ENCODE results near the gene KRT76.

DNA sequence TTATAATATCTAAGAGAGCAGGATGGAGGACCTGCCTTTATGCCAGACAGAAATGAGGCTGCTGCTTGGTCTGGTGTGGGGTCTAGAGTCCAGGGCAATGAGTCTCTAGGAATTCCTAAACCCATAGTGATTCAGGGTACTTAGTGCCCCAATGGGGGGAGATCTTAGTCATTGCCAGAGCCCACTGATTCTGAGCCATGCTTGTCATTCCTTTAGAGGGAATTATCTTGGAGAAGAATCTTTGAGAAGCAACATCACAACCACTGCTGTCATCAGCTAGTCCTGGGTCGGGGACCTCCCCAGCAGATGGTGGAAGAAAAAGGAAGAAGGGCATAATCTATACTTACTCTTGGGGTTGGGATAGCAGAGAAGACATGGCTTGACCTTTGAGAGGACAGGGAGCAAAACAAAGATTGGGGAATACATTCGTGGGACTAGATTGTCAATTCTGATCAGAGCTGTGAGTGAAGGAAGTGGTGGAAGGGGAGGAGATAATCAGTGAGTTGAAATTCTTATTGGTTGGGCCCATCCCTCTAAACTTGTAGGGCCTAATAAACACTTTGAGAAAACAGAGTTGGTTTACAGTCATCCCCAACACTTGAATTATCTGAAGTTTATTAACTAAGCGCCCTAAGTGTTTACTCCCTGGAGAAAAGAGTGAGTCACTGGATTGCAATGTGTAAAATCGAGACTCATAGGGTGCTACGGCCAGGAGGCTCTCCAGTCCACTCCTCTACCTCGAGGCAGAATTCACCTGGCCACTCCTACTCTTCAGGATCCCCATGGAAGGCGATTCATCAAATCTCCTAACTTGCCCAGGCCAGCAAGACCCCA lies 21.7 kb upstream of the KRT76 start:
- no peak; the same call in 1 of the 2 replicates for TF ChIP-seq RAD21 (IDR thresholded peaks at IDR 0.05; ENCODE audit: low read depth)
- TF ChIP-seq, protein P1, sequence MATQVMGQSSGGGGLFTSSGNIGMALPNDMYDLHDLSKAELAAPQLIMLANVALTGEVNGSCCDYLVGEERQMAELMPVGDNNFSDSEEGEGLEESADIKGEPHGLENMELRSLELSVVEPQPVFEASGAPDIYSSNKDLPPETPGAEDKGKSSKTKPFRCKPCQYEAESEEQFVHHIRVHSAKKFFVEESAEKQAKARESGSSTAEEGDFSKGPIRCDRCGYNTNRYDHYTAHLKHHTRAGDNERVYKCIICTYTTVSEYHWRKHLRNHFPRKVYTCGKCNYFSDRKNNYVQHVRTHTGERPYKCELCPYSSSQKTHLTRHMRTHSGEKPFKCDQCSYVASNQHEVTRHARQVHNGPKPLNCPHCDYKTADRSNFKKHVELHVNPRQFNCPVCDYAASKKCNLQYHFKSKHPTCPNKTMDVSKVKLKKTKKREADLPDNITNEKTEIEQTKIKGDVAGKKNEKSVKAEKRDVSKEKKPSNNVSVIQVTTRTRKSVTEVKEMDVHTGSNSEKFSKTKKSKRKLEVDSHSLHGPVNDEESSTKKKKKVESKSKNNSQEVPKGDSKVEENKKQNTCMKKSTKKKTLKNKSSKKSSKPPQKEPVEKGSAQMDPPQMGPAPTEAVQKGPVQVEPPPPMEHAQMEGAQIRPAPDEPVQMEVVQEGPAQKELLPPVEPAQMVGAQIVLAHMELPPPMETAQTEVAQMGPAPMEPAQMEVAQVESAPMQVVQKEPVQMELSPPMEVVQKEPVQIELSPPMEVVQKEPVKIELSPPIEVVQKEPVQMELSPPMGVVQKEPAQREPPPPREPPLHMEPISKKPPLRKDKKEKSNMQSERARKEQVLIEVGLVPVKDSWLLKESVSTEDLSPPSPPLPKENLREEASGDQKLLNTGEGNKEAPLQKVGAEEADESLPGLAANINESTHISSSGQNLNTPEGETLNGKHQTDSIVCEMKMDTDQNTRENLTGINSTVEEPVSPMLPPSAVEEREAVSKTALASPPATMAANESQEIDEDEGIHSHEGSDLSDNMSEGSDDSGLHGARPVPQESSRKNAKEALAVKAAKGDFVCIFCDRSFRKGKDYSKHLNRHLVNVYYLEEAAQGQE (IDR thresholded peaks at IDR 0.05; ENCODE audit: low read depth) = no peak
- no peak for TF ChIP-seq MAX (IDR thresholded peaks at IDR 0.05)
- TF ChIP-seq EP300 (IDR thresholded peaks at IDR 0.05; ENCODE audit: borderline replicate concordance) = no peak
